DOHH2 (cell line): ENCODE measurements around the gene TSPAN11.

ENCODE experiments used
- CTCF ChIP-seq: fragments of 200-600 bp; sonication (generic); IDR thresholded peaks from one replicate; pipeline ENCODE4 v1.5.1; 2014; ENCODE audit warnings: antibody characterized with exemption, mild to moderate bottlenecking, low read depth, low read length; ENCODE audit not compliant: poor library complexity, severe bottlenecking
- EZH2phosphoT487 ChIP-seq: fragments of 200-600 bp; sonication (generic); IDR thresholded peaks from 2 replicates; pipeline ENCODE4 v1.6.1; 2017; ENCODE audit warnings: borderline replicate concordance, mild to moderate bottlenecking, antibody characterized with exemption, low read length, moderate library complexity, mixed read lengths

GRCh38 chr12:30880061-30880460 lies 46.5 kb upstream of the TSPAN11 start:
- TF ChIP-seq CTCF, result no peak
- no peak for TF ChIP-seq EZH2phosphoT487
